H1 (cell line): ENCODE data around the gene GTF2IRD1. TPM values are rescaled to one million over a fixed set of nuclear protein-coding genes. Genes with fewer than 3 reads are reported as not detected.

ENCODE experiments used
- CTCF ChIA-PET: fragments of 300-600 bp; sonication (Branson Sonifier 250); formaldehyde crosslinking; loops from one replicate; lab custom pipeline; 2021; ENCODE audit not compliant: partially characterized antibody; lab: Charles Lee
- POLR2A ChIA-PET: fragments of 300-600 bp; sonication (Branson Sonifier 250); formaldehyde crosslinking; loops from one replicate; lab custom pipeline; 2021; ENCODE audit warnings: inconsistent platforms; ENCODE audit not compliant: partially characterized antibody; lab: Charles Lee
- DNase-seq, 2 experiments: peaks; one replicate each; pipeline versions ENCODE4 v3.0.0 to v3.0.0-alpha.2; 2010 to 2022; ENCODE audit warnings: low spot score in 2 of 2, low read depth in 1 of 2, mixed read lengths in 1 of 2
- FAIRE-seq: peaks from 2 replicates; lab custom pipeline; 2011; peaks lifted over from hg19 to GRCh38; lab: Jason Lieb, UNC
- H2AFZ ChIP-seq: 2 replicates; pipeline ENCODE4 v1.8.1; 2012; ENCODE audit warnings: low read length, inconsistent platforms
- H2AK5ac ChIP-seq: 2 replicates; pipeline ENCODE4 v1.6.1; 2013; ENCODE audit warnings: low read depth, low read length
- H2BK120ac ChIP-seq: replicated peaks from 2 replicates; pipeline ENCODE3; 2013; ENCODE audit warnings: low read depth, low read length, inconsistent platforms
- H2BK12ac ChIP-seq: 2 replicates; pipeline ENCODE4 v1.6.1; 2013; ENCODE audit warnings: low read depth, low read length
- H2BK15ac ChIP-seq: 2 replicates; pipeline ENCODE4 v1.6.1; 2013; ENCODE audit warnings: low read length
- H2BK20ac ChIP-seq: 2 replicates; pipeline ENCODE4 v1.6.1; 2013; ENCODE audit warnings: low read length
- H2BK5ac ChIP-seq: 2 replicates; pipeline ENCODE4 v1.6.1; 2013; ENCODE audit warnings: low read depth, low read length
- H3K14ac ChIP-seq: 2 replicates; pipeline ENCODE4 v1.6.1; 2013; ENCODE audit warnings: inconsistent platforms; ENCODE audit not compliant: insufficient read length
- H3K18ac ChIP-seq: 2 replicates; pipeline ENCODE4 v1.6.1; 2013; ENCODE audit warnings: low read length; ENCODE audit errors: extremely low read depth
- H3K23ac ChIP-seq: 2 replicates; pipeline ENCODE4 v1.6.1; 2013; ENCODE audit warnings: inconsistent platforms; ENCODE audit not compliant: insufficient read length
- H3K23me2 ChIP-seq: 2 replicates; pipeline ENCODE4 v1.6.1; 2013; ENCODE audit warnings: low read depth, low read length
- H3K27ac ChIP-seq: 2 replicates; pipeline ENCODE4 v1.6.1; 2011; ENCODE audit warnings: low read depth, low read length, inconsistent platforms
- H3K27me3 ChIP-seq, 4 experiments: replicated peaks in 1 of 4; 1 replicate in 1 of 4; 2 replicates in 3 of 4; pipeline versions ENCODE4 v1.6.1 to v1.8.1; 2011 to 2013; ENCODE audit warnings: low read length in 3 of 4, mild to moderate bottlenecking in 3 of 4, inconsistent platforms in 2 of 4, mixed read lengths in 2 of 4, moderate library complexity in 1 of 4; ENCODE audit not compliant: control insufficient read depth in 3 of 4, insufficient read depth in 3 of 4; ENCODE audit errors: extremely low read depth in 1 of 4
- H3K36me3 ChIP-seq, 4 experiments: 2 replicates each; pipeline versions ENCODE4 v1.6.1 to v1.8.1; 2011 to 2013; ENCODE audit warnings: mild to moderate bottlenecking in 4 of 4, low read length in 3 of 4, moderate library complexity in 2 of 4, control low read depth in 1 of 4, inconsistent platforms in 1 of 4; ENCODE audit not compliant: insufficient read depth in 4 of 4, control insufficient read depth in 2 of 4
- H3K4ac ChIP-seq: replicated peaks from 2 replicates; pipeline ENCODE3; 2013; ENCODE audit warnings: low read length, low read depth, mixed read lengths, inconsistent platforms; ENCODE audit not compliant: insufficient read length
- H3K4me1 ChIP-seq, 4 experiments: replicated peaks in 1 of 4; 1 replicate in 1 of 4; 2 replicates in 3 of 4; pipeline versions ENCODE4 v1.6.1 to v1.8.1; 2011 to 2013; ENCODE audit warnings: low read length in 3 of 4, inconsistent platforms in 2 of 4, mixed read lengths in 1 of 4; ENCODE audit not compliant: insufficient read depth in 4 of 4, control insufficient read depth in 3 of 4
- H3K4me2 ChIP-seq, 2 experiments: 2 replicates each; pipeline versions ENCODE4 v1.6.1 to v1.8.1; 2011 to 2013; ENCODE audit warnings: low read depth in 2 of 2, low read length in 2 of 2, control low read depth in 1 of 2, inconsistent platforms in 1 of 2, mild to moderate bottlenecking in 1 of 2; ENCODE audit not compliant: insufficient read depth in 1 of 2
- H3K4me3 ChIP-seq, 4 experiments: fragments of 200-600, 300-600 bp in 1 of 4; sonication (generic), shearing (Covaris generic), sonication (Bioruptor Twin) in 1 of 4; 2 replicates each; pipeline versions ENCODE4 v1.5.1 to v1.8.1; 2011 to 2016; ENCODE audit warnings: low read length in 4 of 4, low read depth in 3 of 4, control low read depth in 2 of 4, inconsistent platforms in 2 of 4, mild to moderate bottlenecking in 2 of 4, mixed read lengths in 1 of 4, moderate library complexity in 1 of 4; ENCODE audit not compliant: insufficient read depth in 2 of 4; ENCODE audit errors: extremely low read depth in 1 of 4
- H3K56ac ChIP-seq: replicated peaks from 2 replicates; pipeline ENCODE3; 2013; ENCODE audit warnings: low read depth, mild to moderate bottlenecking, mixed read lengths, low read length, inconsistent platforms; ENCODE audit not compliant: insufficient read length
- H3K79me1 ChIP-seq: 2 replicates; pipeline ENCODE4 v1.6.1; 2013; ENCODE audit warnings: low read depth, low read length, control low read depth
- H3K79me2 ChIP-seq, 2 experiments: 2 replicates each; pipeline versions ENCODE4 v1.6.1 to v1.8.1; 2012 to 2013; ENCODE audit warnings: low read length in 2 of 2, mild to moderate bottlenecking in 2 of 2, inconsistent platforms in 1 of 2; ENCODE audit not compliant: insufficient read depth in 2 of 2, control insufficient read depth in 1 of 2
- H3K9ac ChIP-seq, 4 experiments: replicated peaks in 1 of 4; 1 replicate in 1 of 4; 2 replicates in 3 of 4; pipeline versions ENCODE4 v1.6.1 to v1.8.1; 2011 to 2013; ENCODE audit warnings: low read depth in 3 of 4, low read length in 3 of 4, control low read depth in 2 of 4, mild to moderate bottlenecking in 2 of 4, moderate library complexity in 2 of 4, inconsistent platforms in 1 of 4; ENCODE audit errors: extremely low read depth in 1 of 4
- H3K9me3 ChIP-seq, 2 experiments: 2 replicates each; pipeline versions ENCODE4 v1.6.1 to v1.8.1; 2012 to 2013; ENCODE audit warnings: mild to moderate bottlenecking in 2 of 2, moderate library complexity in 2 of 2, control low read depth in 1 of 2, inconsistent platforms in 1 of 2, low read depth in 1 of 2, low read length in 1 of 2, mixed read lengths in 1 of 2; ENCODE audit not compliant: insufficient read depth in 2 of 2
- H4K20me1 ChIP-seq, 2 experiments: replicated peaks in 1 of 2; 2 replicates each; pipeline versions ENCODE3 to v1.8.1; 2011 to 2013; ENCODE audit warnings: inconsistent platforms in 2 of 2, low read length in 2 of 2, mild to moderate bottlenecking in 1 of 2; ENCODE audit not compliant: insufficient read depth in 2 of 2, control insufficient read depth in 1 of 2
- H4K5ac ChIP-seq: 2 replicates; pipeline ENCODE4 v1.6.1; 2013; ENCODE audit warnings: low read length, low read depth, mixed read lengths, inconsistent platforms; ENCODE audit not compliant: insufficient read length
- H4K8ac ChIP-seq: 2 replicates; pipeline ENCODE4 v1.8.0; 2013; ENCODE audit warnings: mild to moderate bottlenecking, moderate library complexity, low read length, inconsistent platforms; ENCODE audit not compliant: insufficient read depth; ENCODE audit errors: extremely low read depth
- H4K91ac ChIP-seq: replicated peaks from 2 replicates; pipeline ENCODE3; 2013; ENCODE audit warnings: low read length, mixed read lengths, inconsistent platforms; ENCODE audit not compliant: insufficient read length
- ASH2L ChIP-seq: fragments of 200-600, 300-600 bp; sonication (generic); IDR thresholded peaks from one replicate; pipeline ENCODE4 v1.7.1; 2017; ENCODE audit warnings: low read length
- BACH1 ChIP-seq: IDR thresholded peaks from 2 replicates; pipeline ENCODE4 v1.6.1; 2012; ENCODE audit warnings: low read length, improper control_type of control experiment
- E2F6 ChIP-seq: IDR thresholded peaks from 2 replicates; pipeline ENCODE4 v1.6.1; 2012; ENCODE audit warnings: inconsistent platforms
- POLR2A ChIP-seq, 2 experiments: IDR thresholded peaks; 1 replicate in 1 of 2; 2 replicates in 1 of 2; pipeline ENCODE4 v1.6.1; 2011; ENCODE audit warnings: low read depth in 2 of 2, low read length in 2 of 2, mild to moderate bottlenecking in 2 of 2; ENCODE audit errors: control extremely low read depth in 1 of 2
- TAF1 ChIP-seq: IDR thresholded peaks from 2 replicates; pipeline ENCODE4 v1.6.1; 2011; ENCODE audit warnings: mild to moderate bottlenecking, low read depth, low read length
- ZNF274 ChIP-seq: IDR thresholded peaks from 2 replicates; pipeline ENCODE4 v1.7.0; 2012; ENCODE audit warnings: low read length, borderline replicate concordance; ENCODE audit errors: extremely low read depth
- WGBS, 2 experiments: shearing (Covaris generic) in 1 of 2; methylation state at CpG; one replicate each; pipeline versions ENCODE4 v1.1.6 to v1.1.7; 2013 to 2015; ENCODE audit warnings: low lambda C conversion rate in 2 of 2, mixed read lengths in 2 of 2, inconsistent platforms in 1 of 2, low coverage in 1 of 2, missing lambda C conversion rate in 1 of 2; ENCODE audit not compliant: insufficient replicate concordance in 2 of 2, insufficient coverage in 1 of 2, insufficient read length in 1 of 2; ENCODE audit errors: extremely low coverage in 1 of 2, missing lambda C conversion rate in 1 of 2; 5-methylcytosine and 5-hydroxymethylcytosine counted together
- polyA plus RNA-seq, 7 experiments: library from polyadenylated mRNA; depleted of rRNA in 3 of 7; stranded (reverse) in 5 of 7; unstranded in 2 of 7; fragments of >200 nt in 5 of 7; fragments of 200-250 nt in 2 of 7; gene quantifications; 1 replicate in 5 of 7; 2 replicates in 1 of 7; 4 replicates in 1 of 7; pipeline versions ENCODE4 v1.2.1 to v1.2.3, GENCODE V29; 2011 to 2013; ENCODE audit warnings: missing spikeins in 2 of 7, mixed read lengths in 2 of 7
- total RNA-seq: library from RNA; stranded (reverse); fragmentation: NEBNext Ultra II Directional; extraction: Animal tissue kit (Norgen Biotek cat#: 25700); gene quantifications from 2 replicates; pipeline ENCODE4 v1.2.1, GENCODE V29; 2021

The GTF2IRD1 gene
- total and polyA plus RNA-seq, 2 of the 8 experiments (the other 6 are each of a cell fraction or from before 2014, with no cell fraction given): 27.4 to 45.4 TPM

- H4K8ac ChIP-seq: no peak overlapping the region
- H2BK15ac ChIP-seq: no peak overlapping the region
- H3K14ac ChIP-seq: no peak overlapping the region
- no peaks in the 10 kb centered on the region for H3K27me3 ChIP-seq
- no peak overlapping the region for H3K23ac ChIP-seq
- H2BK20ac ChIP-seq: no peak overlapping the region
- H3K79me2 ChIP-seq: peaks cover 8 to 53% of the 10 kb centered on the region in 2 experiments; a peak in 3 of 4 replicates
- no peak overlapping the region for H3K18ac ChIP-seq
- peaks cover 3 to 17% (median 9%) of the 10 kb centered on the region in 4 experiments; a peak in 5 of 7 replicates for H3K4me1 ChIP-seq
- 90% methylated on average over 8 of the region's 8 CpGs; no CpG with 5 or more reads in 1 of the 2 experiments for WGBS, 2 experiments
- H2AFZ ChIP-seq: no peak overlapping the region
- H3K27ac ChIP-seq: no peak overlapping the region
- ChIA-PET POLR2A (interaction anchor here (1.0 to 1.9 kb wide), 3 partner anchors 9 to 21 kb away, joined by 3 to 5 read pairs (median 5); no protein-coding TSS in a partner anchor), CTCF (interaction anchor here (0.7 to 2.4 kb wide), 3 partner anchors 9 to 16 kb away, joined by 3 to 8 read pairs (median 4); no protein-coding TSS in a partner anchor)
- H3K36me3 ChIP-seq: no peaks in the 10 kb centered on the region
- no peaks in the 10 kb centered on the region for H3K9me3 ChIP-seq
- H3K23me2 ChIP-seq: no peaks in the 10 kb centered on the region
- no peak overlapping the region for H3K56ac ChIP-seq
- DNase-seq: no peak
- no peak for FAIRE-seq
- no peak overlapping the region for H2BK5ac ChIP-seq
- peaks cover 8 to 20% of the 10 kb centered on the region in 2 experiments for H4K20me1 ChIP-seq
- no peak overlapping the region for H4K91ac ChIP-seq
- no peak overlapping the region for H2AK5ac ChIP-seq
- TF ChIP-seq BACH1: no peak
- no peak for TF ChIP-seq ASH2L
- TF ChIP-seq E2F6: no peak
- no peak for TF ChIP-seq TAF1
- TF ChIP-seq ZNF274: no peak
- TF ChIP-seq POLR2A (IDR thresholded peaks at IDR 0.05; ENCODE audit: control extremely low read depth in 1 of 2, low read depth in 2 of 2, low read length in 2 of 2): no peak
- H3K9ac ChIP-seq: no peak overlapping the region
- H4K5ac ChIP-seq: no peak overlapping the region
- H3K79me1 ChIP-seq: peaks cover 22% of the 10 kb centered on the region
- H3K4ac ChIP-seq: no peak overlapping the region
- no peak overlapping the region for H2BK12ac ChIP-seq
- H3K4me3 ChIP-seq: no peak overlapping the region
- H2BK120ac ChIP-seq: no peak overlapping the region
- H3K4me2 ChIP-seq: no peak overlapping the region
These were observed 22.9 kb downstream of the GTF2IRD1 start for GRCh38 chr7:74476626-74477025.
